Measurements from ENCODE around the gene SORCS2. TPM values are rescaled to one million over a fixed set of nuclear protein-coding genes. Genes with fewer than 3 reads are reported as not detected.

SORCS2 gene
- polyA plus RNA-seq, 1 of the 3 experiments (the other 2 are of a cell fraction) = 1.6 TPM

DNA sequence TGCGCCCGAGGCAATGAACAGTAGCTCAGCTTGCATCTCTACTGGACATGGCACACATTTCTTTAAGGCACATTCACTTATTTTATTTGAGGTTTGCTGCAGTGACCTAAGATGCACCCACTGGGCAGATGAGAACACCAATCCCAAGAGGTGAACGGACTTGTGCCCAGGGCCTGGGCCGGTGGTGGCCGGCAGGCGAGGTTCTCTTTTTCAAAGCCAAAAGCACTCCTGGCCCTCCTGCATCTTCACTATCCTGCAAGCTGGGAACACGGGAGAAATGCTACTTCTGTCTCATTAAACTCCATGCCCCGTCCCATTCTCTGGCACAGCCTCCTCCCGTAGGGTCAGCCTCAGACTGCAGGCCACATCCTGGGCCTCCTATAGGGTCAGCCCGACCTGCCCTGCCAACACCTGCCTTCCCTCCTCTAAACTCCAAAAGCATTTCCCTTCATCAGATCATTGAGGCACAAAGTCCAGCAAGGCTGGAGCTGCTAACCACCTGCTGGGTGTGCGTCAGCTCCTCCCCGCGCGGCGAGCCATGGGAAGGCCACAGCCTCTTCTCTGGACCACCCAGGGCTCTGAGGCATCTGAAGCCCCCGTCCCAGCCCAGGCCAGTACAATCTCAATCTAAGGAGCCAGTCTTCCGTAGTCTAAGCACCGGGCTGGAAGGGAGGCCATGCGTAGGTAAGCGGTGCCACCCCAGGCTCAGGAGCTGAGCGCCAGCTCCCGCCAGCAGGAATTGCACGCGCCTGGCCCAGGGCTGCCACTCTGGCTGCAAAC lies 581.3 kb downstream of the SORCS2 start (continued):
- TF ChIP-seq GABPA (IDR thresholded peaks at IDR 0.05; ENCODE audit: low read depth) (no peak), SIN3A (IDR thresholded peaks at IDR 0.05; ENCODE audit: borderline replicate concordance, low read depth, low read length) (no peak), TCF12 (IDR thresholded peaks at IDR 0.05) (no peak), IRF3 (IDR thresholded peaks at IDR 0.05; ENCODE audit: low read depth, low read length) (no peak), ELF1 (IDR thresholded peaks at IDR 0.05) (no peak), POLR2AphosphoS5 (IDR thresholded peaks at IDR 0.05; ENCODE audit: low read depth, low read length) (no peak), GATA2 (CRISPR knock-in tag; IDR thresholded peaks at IDR 0.05) (no peak)

GRCh38 chr4:7774301-7775294 lies 582.3 kb downstream of the SORCS2 start:
- H3F3A ChIP-seq (replicated peaks; ENCODE audit: insufficient read depth) = peaks cover 26% of the 10 kb centered on the region
- H3K4me2 ChIP-seq = no peak overlapping the region
- H3K27ac ChIP-seq (ENCODE audit: low read depth in 2 of 2, low read length in 1 of 2) = peak overlapping the region in 1 of 2 experiments; percentile 12; a peak in 2 of 4 replicates
- no peak for DNase-seq
- H3K4me3 ChIP-seq (ENCODE audit: low read depth in 2 of 2, low read length in 1 of 2) = no peak overlapping the region
- no peak overlapping the region for H2AFZ ChIP-seq (ENCODE audit: low read depth)
- POLR2A ChIA-PET = no interaction called here
- peaks cover 66% of the 10 kb centered on the region for H4K20me1 ChIP-seq (ENCODE audit: insufficient read depth)
- no peaks in the 10 kb centered on the region for H3K27me3 ChIP-seq (ENCODE audit: insufficient read depth)
- H3K9ac ChIP-seq = no peak overlapping the region
- no peak for TF ChIP-seq MEF2A (IDR thresholded peaks at IDR 0.05; ENCODE audit: borderline replicate concordance, low read depth)
- TF ChIP-seq JUND (IDR thresholded peaks at IDR 0.05) = no peak
- peaks cover 97% of the 10 kb centered on the region for H3K79me2 ChIP-seq (ENCODE audit: insufficient read depth)
- no peaks in the 10 kb centered on the region for H3K9me3 ChIP-seq
- H3K4me1 ChIP-seq (ENCODE audit: control insufficient read depth in 1 of 2, insufficient read depth in 2 of 2, low read depth in 1 of 2, low read length in 1 of 2) = peaks cover 3 to 19% of the 10 kb centered on the region in 2 experiments; a peak in 2 of 4 replicates
- CTCF ChIA-PET = interaction anchor here (0.9 to 6.1 kb wide), 7 partner anchors 10 to 213 kb away, joined by 4 to 42 read pairs (median 5); no protein-coding TSS in a partner anchor
- H3K9me2 ChIP-seq = no peaks in the 10 kb centered on the region
- peaks cover 89 to 94% of the 10 kb centered on the region in 2 experiments for H3K36me3 ChIP-seq (replicated peaks in 1 of 2; ENCODE audit: control insufficient read depth in 1 of 2, insufficient read depth in 2 of 2, low read length in 1 of 2)
- WGBS (ENCODE audit: low lambda C conversion rate) = 94% methylated on average over 22 of the region's 22 CpGs

DNA sequence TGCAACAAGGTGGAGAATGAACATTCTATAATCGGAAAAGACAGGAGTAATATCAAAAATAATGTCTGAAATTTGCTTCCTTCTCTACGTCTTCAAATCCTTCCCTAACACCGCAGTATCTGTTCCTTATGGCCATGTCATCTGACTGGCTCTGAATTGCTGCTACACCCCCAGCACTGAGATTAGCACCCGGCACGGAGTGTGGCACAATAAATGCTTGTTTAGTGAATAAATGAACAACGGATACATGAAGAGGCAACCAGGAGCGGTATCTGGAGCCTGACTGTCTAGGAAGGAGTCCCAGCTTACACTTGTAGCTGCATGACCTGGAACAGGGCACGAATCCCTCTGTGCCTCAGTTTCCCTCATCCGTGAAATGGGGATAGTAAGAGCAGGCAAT lies 583.1 kb downstream of the SORCS2 start:
- Histone ChIP-seq H2AFZ (ENCODE audit: low read depth) (no peak overlapping the region), H3K27ac (ENCODE audit: low read depth in 2 of 2, low read length in 1 of 2) (no peak overlapping the region), H3K27me3 (ENCODE audit: insufficient read depth) (no peaks in the 10 kb centered on the region), H3K9me2 (no peaks in the 10 kb centered on the region), H3K79me2 (ENCODE audit: insufficient read depth) (peaks cover 97% of the 10 kb centered on the region), H3K36me3 (replicated peaks in 1 of 2; ENCODE audit: control insufficient read depth in 1 of 2, insufficient read depth in 2 of 2, low read length in 1 of 2) (peaks cover 91 to 94% of the 10 kb centered on the region in 2 experiments), H4K20me1 (ENCODE audit: insufficient read depth) (peaks cover 66% of the 10 kb centered on the region), H3K4me1 (ENCODE audit: control insufficient read depth in 1 of 2, insufficient read depth in 2 of 2, low read depth in 1 of 2, low read length in 1 of 2) (peaks cover 10 to 19% of the 10 kb centered on the region in 2 experiments; a peak in 2 of 4 replicates), H3K4me2 (no peak overlapping the region), H3K9ac (no peak overlapping the region), H3K4me3 (ENCODE audit: low read depth in 2 of 2, low read length in 1 of 2) (no peak overlapping the region), H3K9me3 (no peaks in the 10 kb centered on the region), H3F3A (replicated peaks; ENCODE audit: insufficient read depth) (peaks cover 28% of the 10 kb centered on the region)
- DNase-seq = no peak
- ChIA-PET POLR2A (no interaction called here), CTCF (interaction anchor here (0.9 to 6.1 kb wide), 4 partner anchors 14 to 212 kb away, joined by 4 to 42 read pairs (median 13); no protein-coding TSS in a partner anchor)
- WGBS (ENCODE audit: low lambda C conversion rate) = 91% methylated on average over 9 of the region's 9 CpGs
- TF ChIP-seq YY1 (IDR thresholded peaks at IDR 0.05; ENCODE audit: low read depth) (no peak), TEAD4 (IDR thresholded peaks at IDR 0.05; ENCODE audit: borderline replicate concordance, insufficient read depth) (no peak), USF2 (IDR thresholded peaks at IDR 0.05; ENCODE audit: borderline replicate concordance, low read depth, low read length) (no peak), SIN3A (IDR thresholded peaks at IDR 0.05; ENCODE audit: borderline replicate concordance, low read depth, low read length) (no peak), GATA2 (CRISPR knock-in tag; IDR thresholded peaks at IDR 0.05) (no peak), MEF2A (IDR thresholded peaks at IDR 0.05; ENCODE audit: borderline replicate concordance, low read depth) (no peak), TAF1 (IDR thresholded peaks at IDR 0.05; ENCODE audit: borderline replicate concordance, low read depth, low read length) (no peak), FOSL2 (IDR thresholded peaks at IDR 0.05; ENCODE audit: borderline replicate concordance, low read depth) (no peak), IRF3 (IDR thresholded peaks at IDR 0.05; ENCODE audit: low read depth, low read length) (no peak), FOXM1 (IDR thresholded peaks at IDR 0.05; ENCODE audit: low read depth) (no peak)
- TF ChIP-seq, protein P1, sequence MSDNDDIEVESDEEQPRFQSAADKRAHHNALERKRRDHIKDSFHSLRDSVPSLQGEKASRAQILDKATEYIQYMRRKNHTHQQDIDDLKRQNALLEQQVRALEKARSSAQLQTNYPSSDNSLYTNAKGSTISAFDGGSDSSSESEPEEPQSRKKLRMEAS (IDR thresholded peaks at IDR 0.05; ENCODE audit: low read depth) = no peak
- TF ChIP-seq, protein P2, sequence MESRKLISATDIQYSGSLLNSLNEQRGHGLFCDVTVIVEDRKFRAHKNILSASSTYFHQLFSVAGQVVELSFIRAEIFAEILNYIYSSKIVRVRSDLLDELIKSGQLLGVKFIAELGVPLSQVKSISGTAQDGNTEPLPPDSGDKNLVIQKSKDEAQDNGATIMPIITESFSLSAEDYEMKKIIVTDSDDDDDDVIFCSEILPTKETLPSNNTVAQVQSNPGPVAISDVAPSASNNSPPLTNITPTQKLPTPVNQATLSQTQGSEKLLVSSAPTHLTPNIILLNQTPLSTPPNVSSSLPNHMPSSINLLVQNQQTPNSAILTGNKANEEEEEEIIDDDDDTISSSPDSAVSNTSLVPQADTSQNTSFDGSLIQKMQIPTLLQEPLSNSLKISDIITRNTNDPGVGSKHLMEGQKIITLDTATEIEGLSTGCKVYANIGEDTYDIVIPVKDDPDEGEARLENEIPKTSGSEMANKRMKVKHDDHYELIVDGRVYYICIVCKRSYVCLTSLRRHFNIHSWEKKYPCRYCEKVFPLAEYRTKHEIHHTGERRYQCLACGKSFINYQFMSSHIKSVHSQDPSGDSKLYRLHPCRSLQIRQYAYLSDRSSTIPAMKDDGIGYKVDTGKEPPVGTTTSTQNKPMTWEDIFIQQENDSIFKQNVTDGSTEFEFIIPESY (IDR thresholded peaks at IDR 0.05; ENCODE audit: borderline replicate concordance, low read depth) = no peak

Data from SK-N-SH (cell line).